ENCODE results near the gene PNPLA3.

Gene PNPLA3

DNA sequence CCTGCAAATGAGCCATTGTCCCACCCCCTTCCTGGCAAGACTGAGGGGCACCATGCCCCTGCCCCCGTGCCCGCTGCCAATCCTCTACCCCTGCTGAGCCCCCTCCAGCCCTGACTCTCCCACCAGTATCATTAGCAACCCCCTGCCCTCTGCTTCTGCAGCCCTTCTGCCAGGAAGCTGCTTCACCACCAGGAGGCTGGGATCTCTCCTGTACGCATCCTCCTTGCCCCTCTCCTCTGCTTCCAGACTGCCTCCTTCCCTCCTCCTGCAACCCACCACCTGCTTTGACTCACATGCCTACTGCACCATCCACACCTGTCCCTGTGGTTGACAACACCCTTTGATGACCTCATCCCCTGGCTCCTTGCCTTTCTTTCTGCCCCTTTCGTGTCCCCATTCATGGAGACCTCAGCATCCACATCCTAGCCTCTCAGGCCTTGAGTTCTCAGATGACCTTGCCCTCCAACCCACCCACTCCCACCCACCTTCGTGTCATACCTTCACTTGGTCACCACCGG is 13.4 kb upstream of the PNPLA3 start:
- TF ChIP-seq, protein P1, sequence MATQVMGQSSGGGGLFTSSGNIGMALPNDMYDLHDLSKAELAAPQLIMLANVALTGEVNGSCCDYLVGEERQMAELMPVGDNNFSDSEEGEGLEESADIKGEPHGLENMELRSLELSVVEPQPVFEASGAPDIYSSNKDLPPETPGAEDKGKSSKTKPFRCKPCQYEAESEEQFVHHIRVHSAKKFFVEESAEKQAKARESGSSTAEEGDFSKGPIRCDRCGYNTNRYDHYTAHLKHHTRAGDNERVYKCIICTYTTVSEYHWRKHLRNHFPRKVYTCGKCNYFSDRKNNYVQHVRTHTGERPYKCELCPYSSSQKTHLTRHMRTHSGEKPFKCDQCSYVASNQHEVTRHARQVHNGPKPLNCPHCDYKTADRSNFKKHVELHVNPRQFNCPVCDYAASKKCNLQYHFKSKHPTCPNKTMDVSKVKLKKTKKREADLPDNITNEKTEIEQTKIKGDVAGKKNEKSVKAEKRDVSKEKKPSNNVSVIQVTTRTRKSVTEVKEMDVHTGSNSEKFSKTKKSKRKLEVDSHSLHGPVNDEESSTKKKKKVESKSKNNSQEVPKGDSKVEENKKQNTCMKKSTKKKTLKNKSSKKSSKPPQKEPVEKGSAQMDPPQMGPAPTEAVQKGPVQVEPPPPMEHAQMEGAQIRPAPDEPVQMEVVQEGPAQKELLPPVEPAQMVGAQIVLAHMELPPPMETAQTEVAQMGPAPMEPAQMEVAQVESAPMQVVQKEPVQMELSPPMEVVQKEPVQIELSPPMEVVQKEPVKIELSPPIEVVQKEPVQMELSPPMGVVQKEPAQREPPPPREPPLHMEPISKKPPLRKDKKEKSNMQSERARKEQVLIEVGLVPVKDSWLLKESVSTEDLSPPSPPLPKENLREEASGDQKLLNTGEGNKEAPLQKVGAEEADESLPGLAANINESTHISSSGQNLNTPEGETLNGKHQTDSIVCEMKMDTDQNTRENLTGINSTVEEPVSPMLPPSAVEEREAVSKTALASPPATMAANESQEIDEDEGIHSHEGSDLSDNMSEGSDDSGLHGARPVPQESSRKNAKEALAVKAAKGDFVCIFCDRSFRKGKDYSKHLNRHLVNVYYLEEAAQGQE (IDR thresholded peaks at IDR 0.05; ENCODE audit: insufficient replicate concordance, low read depth): no peak
- TF ChIP-seq CTCF (IDR thresholded peaks at IDR 0.05; ENCODE audit: insufficient read depth, low read length) (no peak), POLR2AphosphoS5 (IDR thresholded peaks at IDR 0.05; ENCODE audit: low read depth) (no peak), GABPA (IDR thresholded peaks at IDR 0.05; ENCODE audit: low read depth) (no peak), SPI1 (IDR thresholded peaks at IDR 0.05; ENCODE audit: borderline replicate concordance, low read depth) (no peak)
- Histone ChIP-seq H3K27ac (replicated peaks) (no peak overlapping the region), H3K27me3 (ENCODE audit: insufficient read depth, poor library complexity, severe bottlenecking) (no peaks in the 10 kb centered on the region), H3K4me3 (replicated peaks; ENCODE audit: insufficient read depth, low read length) (no peak overlapping the region)
- DNase-seq (ENCODE audit: low read depth in 1 of 2, low spot score in 1 of 2): no peak

- Histone ChIP-seq H3K27ac (replicated peaks) (no peak overlapping the region), H3K4me3 (replicated peaks; ENCODE audit: insufficient read depth, low read length) (no peak overlapping the region), H3K27me3 (ENCODE audit: insufficient read depth, poor library complexity, severe bottlenecking) (no peaks in the 10 kb centered on the region)
- no peak for DNase-seq (ENCODE audit: low read depth in 1 of 2, low spot score in 1 of 2)
- no peak for TF ChIP-seq GABPA (IDR thresholded peaks at IDR 0.05; ENCODE audit: low read depth)
- no peak for TF ChIP-seq SPI1 (IDR thresholded peaks at IDR 0.05; ENCODE audit: borderline replicate concordance, low read depth)
- no peak for TF ChIP-seq CTCF (IDR thresholded peaks at IDR 0.05; ENCODE audit: insufficient read depth, low read length)
- no peak for TF ChIP-seq POLR2AphosphoS5 (IDR thresholded peaks at IDR 0.05; ENCODE audit: low read depth)
These were observed 12.3 kb upstream of the PNPLA3 start for GRCh38 chr22:43911351-43911750.

GRCh38 chr22:43917521-43917920 is 6.1 kb upstream of the PNPLA3 start:
- TF ChIP-seq, protein P1 (IDR thresholded peaks at IDR 0.05; ENCODE audit: insufficient replicate concordance, low read depth): no peak
- no peak for TF ChIP-seq POLR2AphosphoS5 (IDR thresholded peaks at IDR 0.05; ENCODE audit: low read depth)
- no peak for TF ChIP-seq CTCF (IDR thresholded peaks at IDR 0.05; ENCODE audit: insufficient read depth, low read length)
- TF ChIP-seq SPI1 (IDR thresholded peaks at IDR 0.05; ENCODE audit: borderline replicate concordance, low read depth): no peak
- no peak for TF ChIP-seq GABPA (IDR thresholded peaks at IDR 0.05; ENCODE audit: low read depth)
- no peak overlapping the region for H3K4me3 ChIP-seq (replicated peaks; ENCODE audit: insufficient read depth, low read length)
- H3K27me3 ChIP-seq (ENCODE audit: insufficient read depth, poor library complexity, severe bottlenecking): no peaks in the 10 kb centered on the region
- DNase-seq (ENCODE audit: low read depth in 1 of 2, low spot score in 1 of 2): no peak
- H3K27ac ChIP-seq (replicated peaks): no peak overlapping the region
